HUES48 (cell line): Measurements from ENCODE around the gene EHF.

ENCODE experiments used
- H3K27ac ChIP-seq: one replicate; pipeline ENCODE4 v1.7.0; 2013; ENCODE audit warnings: low read depth, low read length, inconsistent platforms
- H3K27me3 ChIP-seq: 2 replicates; pipeline ENCODE4 v1.6.1; 2013; ENCODE audit warnings: mild to moderate bottlenecking, low read length; ENCODE audit not compliant: control insufficient read depth, insufficient read depth
- H3K36me3 ChIP-seq: 2 replicates; pipeline ENCODE4 v1.6.1; 2013; ENCODE audit warnings: low read length; ENCODE audit not compliant: control insufficient read depth, insufficient read depth
- H3K4me1 ChIP-seq: 2 replicates; pipeline ENCODE4 v1.6.1; 2013; ENCODE audit warnings: mild to moderate bottlenecking, low read length; ENCODE audit not compliant: control insufficient read depth, insufficient read depth
- H3K4me3 ChIP-seq: 2 replicates; pipeline ENCODE4 v1.5.1; 2013; ENCODE audit warnings: mild to moderate bottlenecking, low read depth, low read length
- H3K9ac ChIP-seq: 2 replicates; pipeline ENCODE4 v1.6.1; 2013; ENCODE audit warnings: mild to moderate bottlenecking, low read depth, low read length, moderate library complexity
- H3K9me3 ChIP-seq: 2 replicates; pipeline ENCODE4 v1.6.1; 2013; ENCODE audit warnings: low read length; ENCODE audit not compliant: control insufficient read depth, insufficient read depth

EHF gene

DNA sequence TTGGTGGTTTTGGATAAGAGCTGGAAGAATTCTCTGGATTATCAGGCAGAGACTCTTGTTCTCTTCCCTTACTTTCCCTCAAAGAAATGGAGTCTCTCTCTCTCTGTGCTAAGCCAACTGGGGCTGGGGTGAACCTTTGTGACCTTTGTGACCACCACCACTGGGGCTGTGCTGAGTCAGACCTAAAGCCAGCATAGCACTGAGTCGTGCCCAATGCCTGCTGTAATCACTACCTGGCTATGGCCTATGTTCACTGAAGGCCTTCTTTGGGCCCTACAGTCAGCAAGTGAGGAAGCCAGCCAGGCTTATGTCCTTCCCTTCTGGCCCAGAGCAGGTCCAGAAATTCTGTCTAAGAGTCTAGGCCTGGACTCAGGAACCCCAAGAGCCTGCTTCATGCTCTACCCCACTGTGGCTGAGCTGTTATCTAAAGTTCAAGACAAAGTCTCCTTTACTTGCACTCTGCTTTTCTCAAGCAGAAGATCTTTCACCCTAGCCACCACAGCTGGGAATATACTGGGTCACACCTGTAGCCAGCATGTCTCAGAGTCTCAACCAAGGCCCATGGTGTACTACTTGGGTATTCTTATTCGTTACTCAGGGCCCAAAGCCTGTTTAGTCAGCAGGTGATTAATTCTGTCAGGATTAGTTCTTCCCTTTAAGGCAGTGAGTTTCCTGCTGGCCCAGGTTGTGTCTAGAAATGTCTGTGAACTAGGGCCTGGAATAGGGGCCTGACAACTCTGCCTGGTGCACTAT, 86.0 kb downstream of the EHF start:
- peaks cover 33% of the 10 kb centered on the region for H3K9me3 ChIP-seq
- no peaks in the 10 kb centered on the region for H3K4me1 ChIP-seq
- H3K9ac ChIP-seq: no peak overlapping the region
- H3K27ac ChIP-seq: no peak overlapping the region
- no peak overlapping the region for H3K4me3 ChIP-seq
- no peaks in the 10 kb centered on the region for H3K27me3 ChIP-seq
- H3K36me3 ChIP-seq: peaks cover 25% of the 10 kb centered on the region

DNA sequence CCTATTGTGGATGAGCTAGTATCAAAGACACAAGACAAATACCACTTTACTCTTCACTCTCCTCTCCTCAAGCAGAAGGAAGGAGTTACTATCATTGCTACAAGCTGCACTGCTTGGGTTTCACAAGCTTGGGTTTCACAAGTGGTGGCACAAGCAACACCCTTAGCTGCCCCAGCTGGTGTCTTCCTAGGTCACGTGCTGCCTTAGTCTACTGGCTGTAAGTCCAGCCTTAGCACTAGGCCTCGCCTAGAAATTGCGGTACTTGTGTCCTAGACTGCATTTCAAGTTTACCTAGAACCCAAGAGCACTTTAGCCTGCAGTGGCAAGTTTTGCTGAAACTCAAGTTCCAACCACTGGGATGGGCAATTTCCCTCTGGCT, 86.6 kb downstream of the EHF start:
- peaks cover 22% of the 10 kb centered on the region for H3K36me3 ChIP-seq
- no peak overlapping the region for H3K4me3 ChIP-seq
- peaks cover 34% of the 10 kb centered on the region for H3K9me3 ChIP-seq
- no peak overlapping the region for H3K27ac ChIP-seq
- H3K4me1 ChIP-seq: no peaks in the 10 kb centered on the region
- H3K27me3 ChIP-seq: no peaks in the 10 kb centered on the region
- H3K9ac ChIP-seq: no peak overlapping the region
